ENCODE measurements around the gene TBCB.
"Not testable (repeated sequence)": the region's sequence is repeated elsewhere in the genome, so short reads cannot be mapped to it uniquely, and the experiment has no call there.

Gene TBCB

GRCh38 chr19:36115453-36116343 is at the start of gene TBCB:
Gene TBCB (plus strand): TSS chr19:36115468. CDS start chr19:36115561, 93 bp downstream.
- no peak for DNase-seq (ENCODE audit: low read depth)

DNA sequence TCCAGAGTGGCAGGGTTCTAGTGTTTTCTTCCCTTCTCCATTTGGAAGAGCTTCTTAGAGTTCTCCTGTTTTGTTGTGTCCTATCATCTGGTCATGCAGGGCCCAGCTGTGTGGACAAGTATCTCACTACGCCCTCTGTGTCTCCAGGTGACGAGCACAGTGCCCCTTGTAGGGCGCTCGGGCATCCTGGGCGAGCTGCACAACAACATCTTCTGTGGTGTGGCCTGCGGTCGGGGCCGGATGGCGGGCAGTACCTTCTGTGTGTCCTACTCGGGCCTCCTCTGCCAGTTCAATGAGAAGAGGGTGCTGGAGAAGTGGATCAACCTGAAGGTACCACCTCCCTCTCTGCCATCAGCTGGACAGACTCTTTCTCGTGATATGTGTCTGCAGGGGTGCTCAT is 47.6 kb upstream of the TBCB start:
- DNase-seq (ENCODE audit: low read depth), result no peak

DNA sequence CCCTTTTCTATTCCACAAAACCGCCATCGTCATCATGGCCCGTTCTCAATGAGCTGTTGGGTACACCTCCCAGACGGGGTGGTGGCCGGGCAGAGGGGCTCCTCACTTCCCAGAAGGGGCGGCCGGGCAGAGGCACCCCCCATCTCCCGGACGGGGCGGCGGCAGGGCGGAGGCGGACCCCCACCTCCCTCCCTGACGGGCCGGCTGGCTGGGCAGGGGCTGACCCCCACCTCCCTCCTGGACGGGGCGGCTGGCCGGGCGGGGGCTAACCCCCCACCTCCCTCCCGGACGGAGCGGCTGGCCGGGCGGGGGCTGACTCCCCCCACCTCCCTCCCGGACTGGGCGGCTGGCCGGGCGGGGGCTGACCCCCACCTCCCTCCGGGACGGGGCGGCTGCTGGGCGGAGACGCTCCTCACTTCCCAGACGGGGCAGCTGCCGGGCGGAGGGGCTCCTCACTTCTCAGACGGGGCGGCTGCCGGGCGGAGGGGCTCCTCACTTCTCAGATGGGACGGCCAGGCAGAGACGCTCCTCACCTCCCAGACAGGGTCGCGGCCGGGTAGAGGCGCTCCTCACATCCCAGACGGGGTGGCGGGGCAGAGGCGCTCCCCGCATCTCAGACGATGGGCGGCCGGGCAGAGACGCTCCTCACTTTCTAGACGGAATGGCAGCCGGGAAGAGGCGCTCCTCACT is 46.3 kb upstream of the TBCB start:
- not testable (repeated sequence) for DNase-seq (ENCODE audit: low read depth)

DNA sequence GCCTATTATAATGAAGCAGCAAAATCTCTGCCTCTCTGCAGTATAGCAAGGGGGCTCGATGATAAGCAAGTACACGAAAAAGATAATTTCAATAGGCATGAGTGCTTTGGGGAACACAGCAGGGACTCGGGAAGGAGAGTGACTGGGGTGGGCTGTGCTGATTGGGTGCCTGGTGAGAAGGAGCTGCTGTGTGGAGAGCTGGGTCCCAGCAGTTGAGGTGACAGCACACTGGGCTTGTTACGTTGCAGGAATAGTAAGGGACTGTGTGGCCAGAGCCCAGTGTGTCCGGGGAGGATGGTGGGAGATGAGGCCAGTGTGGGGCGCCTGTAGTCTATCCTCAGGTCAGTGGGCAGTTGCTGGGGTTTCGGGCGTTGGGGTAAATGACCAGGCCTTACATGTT is 43.2 kb upstream of the TBCB start:
- no peak for DNase-seq (ENCODE audit: low read depth)

DNA sequence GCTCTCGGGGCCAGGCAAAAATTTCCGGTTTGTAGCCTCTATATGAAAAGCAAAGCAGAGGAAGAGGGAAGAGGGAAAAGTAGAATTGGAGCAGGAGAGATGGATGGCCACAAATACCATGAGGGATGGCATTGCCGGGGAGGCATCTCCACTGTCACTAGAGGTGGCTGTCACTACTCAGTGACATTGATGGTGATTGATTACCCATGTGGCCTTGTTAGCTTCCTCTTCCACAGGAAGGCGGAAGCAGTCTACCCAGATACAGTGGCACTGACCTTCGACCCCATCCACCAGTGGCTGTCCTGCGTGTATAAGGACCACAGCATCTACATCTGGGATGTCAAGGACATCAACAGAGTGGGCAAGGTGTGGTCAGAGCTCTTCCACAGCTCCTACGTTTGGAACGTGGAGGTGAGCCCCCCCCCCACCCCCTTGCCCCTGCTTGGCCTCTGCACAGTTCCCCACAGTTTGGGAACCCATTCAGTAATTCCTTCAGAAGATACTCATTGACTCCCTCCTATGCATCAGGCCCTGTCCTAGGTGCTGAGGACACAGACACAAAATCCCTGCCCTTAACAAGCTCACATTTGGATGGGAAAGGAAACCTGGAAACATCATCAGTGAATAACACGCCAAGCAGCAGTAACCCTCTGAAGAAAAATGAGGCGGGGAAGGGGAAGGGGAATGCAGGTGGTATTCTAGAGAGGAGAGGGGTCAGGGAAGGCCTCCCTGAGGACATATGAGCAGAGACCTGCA is 42.0 kb upstream of the TBCB start:
- DNase-seq (ENCODE audit: low read depth), result no peak

DNA sequence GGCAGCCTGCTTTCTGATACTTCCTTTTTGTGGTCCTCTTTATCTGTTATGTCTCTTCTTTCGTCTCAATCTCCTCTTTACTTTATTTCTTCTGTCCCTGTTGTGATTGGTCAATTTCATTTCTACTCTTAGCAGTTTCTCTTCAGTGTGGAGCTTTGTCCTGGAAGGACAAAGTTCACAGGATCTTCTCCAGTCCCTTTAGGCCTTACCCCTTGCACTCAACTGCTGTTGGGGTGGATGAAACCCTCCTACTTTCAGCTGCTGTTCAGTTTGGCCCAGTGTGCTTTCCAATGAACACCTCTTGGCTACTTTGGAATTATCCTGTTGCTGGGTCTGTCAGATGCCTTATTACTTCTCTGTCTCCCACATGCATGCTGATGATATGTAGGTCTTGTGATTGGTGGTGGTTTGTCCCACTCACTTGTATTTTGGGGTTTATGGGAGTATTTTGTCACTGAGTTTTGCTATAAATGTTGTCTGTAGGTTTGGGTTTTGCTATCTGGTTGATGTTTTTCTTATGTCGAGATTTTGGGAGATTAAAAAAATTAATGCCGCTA is 35.8 kb upstream of the TBCB start:
- no peak for DNase-seq (ENCODE audit: low read depth)

DNA sequence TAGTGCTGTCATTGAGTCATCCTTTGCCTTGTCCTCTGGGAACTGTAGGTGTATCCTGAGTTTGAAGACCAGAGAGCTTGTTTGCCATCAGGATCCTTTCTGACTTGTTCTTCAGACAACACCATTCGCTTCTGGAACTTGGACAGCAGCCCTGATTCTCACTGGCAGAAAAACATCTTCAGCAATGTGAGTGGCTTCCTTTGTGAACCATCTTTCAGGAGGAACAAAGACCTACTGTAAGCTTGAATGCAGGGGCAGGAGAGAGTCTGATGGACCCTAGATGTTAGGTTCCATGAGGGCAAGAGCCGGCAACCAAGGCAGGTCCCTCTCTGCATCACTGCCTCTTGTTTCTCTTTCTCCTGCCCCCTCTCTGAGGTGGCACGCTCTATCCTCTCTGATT is 33.9 kb upstream of the TBCB start:
- no peak for DNase-seq (ENCODE audit: low read depth)

GRCh38 chr19:36081894-36082293 is 33.4 kb upstream of the TBCB start:
- DNase-seq (ENCODE audit: low read depth), result no peak

DNA sequence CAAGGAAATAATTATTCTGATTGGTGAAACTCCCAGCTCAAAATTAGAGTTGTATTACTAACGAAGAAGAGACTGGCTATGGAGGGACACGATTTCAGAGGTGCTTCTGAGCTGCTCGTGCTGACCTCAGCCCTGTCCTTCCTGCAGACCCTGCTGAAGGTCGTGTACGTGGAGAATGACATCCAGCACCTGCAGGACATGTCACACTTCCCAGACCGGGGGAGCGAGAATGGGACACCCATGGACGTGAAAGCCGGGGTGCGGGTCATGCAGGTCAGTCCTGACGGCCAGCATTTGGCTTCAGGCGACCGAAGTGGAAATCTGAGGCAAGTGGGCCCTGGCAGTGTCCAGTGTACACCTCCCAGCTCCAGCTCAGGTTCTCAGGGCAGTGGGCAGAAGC is 32.4 kb upstream of the TBCB start:
- no peak for DNase-seq (ENCODE audit: low read depth)

DNA sequence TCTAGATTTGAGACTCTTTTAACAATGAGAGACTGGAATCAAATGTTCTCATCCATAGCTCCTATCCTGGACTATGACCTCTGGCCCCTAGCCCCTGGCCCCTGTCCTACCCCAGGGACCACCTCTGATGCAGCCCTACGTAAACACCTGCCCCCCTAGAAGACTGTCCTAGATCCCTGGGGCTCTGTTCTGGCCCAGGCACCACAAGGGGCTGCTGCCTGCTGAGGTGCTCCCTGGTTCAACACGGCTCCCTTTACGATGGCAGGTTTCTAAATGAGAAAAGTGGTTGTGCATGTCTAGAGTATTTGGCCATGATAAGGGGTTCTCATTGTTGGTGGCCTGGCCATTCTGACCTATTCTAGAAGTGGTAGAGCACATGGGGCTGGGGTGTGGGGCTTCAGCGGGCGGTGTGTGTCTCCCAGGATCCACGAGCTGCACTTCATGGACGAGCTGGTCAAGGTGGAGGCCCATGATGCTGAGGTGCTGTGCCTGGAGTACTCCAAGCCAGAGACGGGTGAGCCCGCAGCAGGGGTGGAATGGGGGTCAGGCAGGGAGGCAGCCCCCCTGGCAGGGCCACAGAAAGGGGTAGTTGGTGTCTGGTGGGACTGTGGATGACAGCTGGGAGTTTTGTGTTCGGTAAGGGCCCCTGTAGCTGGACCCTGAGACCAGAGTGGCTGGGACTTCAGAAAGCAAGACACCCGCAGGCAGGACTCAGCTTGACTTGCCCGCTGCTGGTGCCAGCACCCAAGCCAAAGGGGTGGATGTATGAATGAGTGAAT is 30.8 kb upstream of the TBCB start:
- DNase-seq (ENCODE audit: low read depth), result no peak

DNA sequence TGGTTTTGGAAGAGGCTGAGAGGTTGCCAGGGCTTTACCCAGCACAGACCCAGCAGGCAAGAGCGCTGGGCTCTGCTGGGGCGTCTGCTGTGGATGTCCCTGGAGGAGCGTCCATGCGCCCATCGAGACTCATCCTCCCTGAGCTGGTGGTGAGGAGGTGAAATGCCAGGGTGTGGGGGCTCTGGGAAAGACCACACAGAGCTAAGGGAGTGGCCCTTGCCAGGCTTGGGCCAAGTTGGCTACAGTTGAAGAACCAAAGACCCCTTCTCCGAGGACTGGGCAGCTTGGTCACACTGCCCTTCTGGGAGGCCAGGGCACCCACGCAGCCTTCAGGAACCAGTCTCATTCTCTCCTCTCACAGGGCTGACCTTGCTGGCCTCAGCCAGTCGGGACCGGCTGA is 28.9 kb upstream of the TBCB start:
- DNase-seq (ENCODE audit: low read depth), result no peak

- DNase-seq (ENCODE audit: low read depth), result no peak
These were observed 25.4 kb upstream of the TBCB start for GRCh38 chr19:36089847-36090246.

DNA sequence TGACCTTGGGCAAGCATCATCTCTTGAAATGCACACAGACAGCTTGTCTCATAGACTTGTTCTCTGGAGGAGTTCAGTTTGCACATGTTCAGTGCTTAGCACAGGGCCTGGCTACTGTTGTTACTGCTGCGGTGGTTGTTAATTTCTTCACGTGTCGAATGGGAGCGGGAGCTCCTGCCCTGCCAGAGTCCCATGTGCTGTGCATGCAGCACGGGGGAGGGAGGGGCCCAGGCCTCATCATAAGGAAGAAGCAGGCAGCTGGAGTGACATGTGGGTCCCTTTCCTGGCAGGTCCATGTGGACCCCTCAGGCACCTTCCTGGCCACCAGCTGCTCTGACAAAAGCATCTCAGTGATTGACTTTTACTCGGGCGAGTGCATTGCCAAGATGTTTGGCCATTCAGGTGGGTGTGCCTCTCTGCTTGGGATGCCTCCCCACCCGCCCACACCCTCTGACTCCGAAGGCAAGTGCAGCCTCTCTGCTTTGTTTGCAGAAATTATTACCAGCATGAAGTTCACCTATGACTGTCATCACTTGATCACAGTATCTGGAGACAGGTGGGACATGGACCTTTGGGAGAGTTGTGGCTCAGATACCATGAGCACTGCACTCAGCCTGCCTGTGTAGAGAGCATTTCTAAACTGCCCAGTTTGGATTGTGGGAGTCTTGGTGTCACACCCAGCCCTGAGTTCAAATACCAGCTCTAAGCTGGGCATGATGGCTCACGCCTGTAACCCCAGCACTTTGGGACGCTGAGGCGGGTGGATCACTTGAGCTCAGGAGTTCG is 24.2 kb upstream of the TBCB start:
- no peak for DNase-seq (ENCODE audit: low read depth)

DNA sequence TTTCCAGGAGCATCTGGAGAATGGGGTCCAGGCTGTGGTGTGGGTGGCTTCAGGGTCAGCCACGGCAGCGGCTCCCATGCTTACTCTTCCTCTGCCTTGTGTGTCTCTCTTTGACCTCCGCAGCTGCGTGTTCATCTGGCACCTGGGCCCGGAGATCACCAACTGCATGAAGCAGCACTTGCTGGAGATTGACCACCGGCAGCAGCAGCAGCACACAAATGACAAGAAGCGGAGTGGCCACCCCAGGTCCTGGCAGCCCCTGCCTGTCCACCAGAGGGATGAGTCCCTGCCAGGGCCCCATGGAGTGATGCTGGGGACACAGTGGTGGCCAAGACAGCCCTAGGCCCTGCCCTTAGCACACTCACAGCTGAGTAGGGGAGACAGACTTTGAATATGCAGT is 22.7 kb upstream of the TBCB start:
- DNase-seq (ENCODE audit: low read depth), result no peak

DNA sequence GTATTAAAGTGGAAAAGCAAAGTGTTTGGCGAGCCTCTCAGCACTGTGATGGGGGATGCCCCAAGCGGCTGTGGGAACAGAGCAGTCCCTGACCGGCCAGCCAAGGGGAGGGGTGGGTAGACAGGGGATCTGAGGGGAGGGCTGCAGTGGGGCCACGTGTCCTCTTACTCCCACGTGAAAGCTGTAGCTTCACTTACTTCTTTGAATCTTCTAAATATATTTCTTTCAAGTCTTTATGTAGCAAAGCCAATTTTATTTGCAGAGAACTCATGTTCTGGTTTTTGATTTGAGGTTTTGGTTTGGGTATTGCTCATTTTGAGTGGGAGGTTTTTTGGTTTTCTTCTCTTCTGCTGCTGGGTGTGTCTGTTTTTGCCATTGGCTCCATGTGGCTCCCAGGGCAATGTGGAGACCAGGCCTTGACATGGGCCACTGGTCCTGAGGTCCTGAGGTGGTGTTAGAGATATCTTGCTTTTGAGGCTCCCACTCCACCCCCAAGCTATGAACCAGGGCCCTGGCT is 22.1 kb upstream of the TBCB start:
- peak; percentile 13 for DNase-seq (ENCODE audit: low read depth)

DNA sequence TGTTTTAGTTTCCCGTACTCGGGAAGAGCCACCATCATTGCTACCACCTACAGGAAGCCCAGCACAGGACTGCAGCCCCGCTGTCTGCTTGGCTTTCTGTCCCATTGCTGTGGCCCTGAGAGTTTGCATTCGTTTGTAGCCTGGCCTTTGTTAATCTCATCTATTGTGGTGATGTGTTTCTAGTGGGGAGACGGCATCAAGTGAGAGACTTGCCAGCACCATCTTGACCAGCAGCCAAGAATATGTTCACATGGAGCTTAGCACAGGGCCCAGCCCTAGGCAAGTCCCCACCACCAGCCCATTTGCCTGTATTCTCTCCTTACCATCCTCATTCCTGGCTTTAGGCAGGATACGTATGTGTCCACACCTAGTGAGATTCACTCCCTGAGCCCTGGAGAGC is 21.6 kb upstream of the TBCB start:
- DNase-seq (ENCODE audit: low read depth), result no peak

DNA sequence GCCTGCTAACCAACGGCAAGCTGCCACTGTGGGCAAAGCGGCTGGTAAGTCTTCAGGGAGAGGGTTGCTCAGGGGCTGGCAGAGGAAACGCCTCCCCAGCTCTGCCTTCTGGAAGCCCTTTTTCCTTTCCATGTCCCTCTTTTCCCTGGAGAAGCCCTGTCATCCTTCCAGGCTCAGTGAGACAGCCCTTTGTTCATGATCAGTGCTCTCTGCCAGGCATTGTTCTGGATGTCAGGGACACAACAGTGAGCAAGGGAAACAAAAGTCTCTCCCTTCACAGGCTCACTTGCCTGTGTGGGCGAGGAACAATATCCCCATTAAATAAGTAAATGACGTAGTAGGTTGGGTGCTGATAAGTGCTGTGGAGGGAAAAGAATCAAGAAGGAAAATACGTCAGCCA is 18.2 kb upstream of the TBCB start:
- no peak for DNase-seq (ENCODE audit: low read depth)

DNA sequence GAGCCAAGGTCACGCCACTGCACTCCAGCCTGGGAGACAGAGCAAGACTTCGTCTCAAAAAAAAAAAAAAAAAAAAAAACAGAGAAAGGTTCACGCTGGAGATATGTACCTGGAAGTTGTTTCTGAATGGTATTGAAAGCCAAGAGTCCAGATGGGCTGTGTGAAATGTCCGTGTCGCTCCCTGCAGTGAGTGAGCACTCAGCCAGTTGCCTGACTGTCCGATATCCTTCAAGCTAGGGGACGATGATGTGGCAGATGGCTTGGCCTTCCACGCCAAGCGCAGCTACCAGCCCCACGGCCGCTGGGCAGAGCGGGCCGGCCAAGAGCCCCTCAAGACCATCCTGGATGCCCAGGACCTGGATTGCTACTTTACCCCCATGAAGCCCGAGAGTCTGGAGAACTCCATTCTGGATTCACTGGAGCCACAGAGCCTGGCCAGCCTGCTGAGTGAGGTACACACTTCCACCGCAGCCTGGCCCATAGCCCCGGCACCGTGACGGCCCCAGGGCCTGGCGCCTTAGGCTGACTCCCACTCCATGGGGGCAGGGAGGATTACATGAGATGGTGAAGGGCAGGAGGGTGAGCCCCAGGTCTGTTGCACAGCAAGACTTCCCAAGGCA is 16.0 kb upstream of the TBCB start:
- no peak for DNase-seq (ENCODE audit: low read depth)

DNA sequence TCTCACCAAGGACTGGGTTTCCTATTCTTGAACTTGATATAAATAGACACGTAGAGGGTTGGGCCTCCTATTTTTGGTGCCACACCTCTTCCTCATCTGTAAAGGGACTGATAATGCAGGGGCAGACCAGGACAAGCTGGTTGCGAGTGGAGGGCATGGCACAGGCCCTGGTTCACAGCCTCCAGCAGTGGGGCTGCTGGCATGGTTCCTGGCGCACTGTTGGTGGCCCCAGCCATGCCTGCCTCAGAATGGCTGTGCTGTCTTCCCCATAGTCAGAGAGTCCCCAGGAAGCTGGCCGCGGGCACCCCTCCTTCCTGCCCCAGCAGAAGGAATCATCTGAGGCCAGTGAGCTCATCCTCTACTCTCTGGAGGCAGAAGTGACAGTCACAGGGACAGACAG is 14.8 kb upstream of the TBCB start:
- no peak for DNase-seq (ENCODE audit: low read depth)

Data from stromal cell of bone marrow (primary cell).